PFSK-1 (cell line): Measurements from ENCODE around the gene NR3C2.

ENCODE experiments used
- FOXP2 ChIP-seq: optimal IDR thresholded peaks from 2 replicates; pipeline ENCODE3; 2011; ENCODE audit warnings: borderline replicate concordance, control low read depth, inconsistent platforms; ENCODE audit not compliant: insufficient read depth; ENCODE audit errors: extremely low read length, extremely low read depth
- POLR2AphosphoS5 ChIP-seq: IDR thresholded peaks from 2 replicates; pipeline ENCODE4 v1.6.1; 2012; ENCODE audit warnings: low read depth, mild to moderate bottlenecking, control low read depth, low read length, moderate library complexity
- REST ChIP-seq, 2 experiments: IDR thresholded peaks; 2 replicates each; pipeline versions ENCODE4 v1.6.1 to v1.8.0; 2011 to 2012; ENCODE audit warnings: low read depth in 2 of 2, low read length in 2 of 2, control low read depth in 1 of 2, inconsistent platforms in 1 of 2, mild to moderate bottlenecking in 1 of 2, moderate library complexity in 1 of 2; ENCODE audit not compliant: insufficient read depth in 1 of 2
- SIN3A ChIP-seq: IDR thresholded peaks from 2 replicates; pipeline ENCODE4 v1.6.1; 2012; ENCODE audit warnings: mild to moderate bottlenecking, low read length, moderate library complexity, borderline replicate concordance; ENCODE audit not compliant: insufficient read depth
- TAF1 ChIP-seq: IDR thresholded peaks from 2 replicates; pipeline ENCODE4 v1.6.1; 2012; ENCODE audit warnings: low read length, control low read depth, borderline replicate concordance; ENCODE audit not compliant: insufficient read depth

The NR3C2 gene

GRCh38 chr4:148295642-148296041 lies 146.6 kb downstream of the NR3C2 start:
- TF ChIP-seq SIN3A (no peak), REST (IDR thresholded peaks at IDR 0.05; ENCODE audit: insufficient read depth in 1 of 2, low read depth in 2 of 2, low read length in 2 of 2) (no peak), TAF1 (no peak), POLR2AphosphoS5 (no peak), FOXP2 (no peak)

GRCh38 chr4:148293571-148293970 lies 148.6 kb downstream of the NR3C2 start:
- TF ChIP-seq REST (IDR thresholded peaks at IDR 0.05; ENCODE audit: insufficient read depth in 1 of 2, low read depth in 2 of 2, low read length in 2 of 2): no peak
- TF ChIP-seq TAF1: no peak
- TF ChIP-seq SIN3A: no peak
- no peak for TF ChIP-seq POLR2AphosphoS5
- TF ChIP-seq FOXP2: no peak

GRCh38 chr4:148292686-148293085 lies 149.5 kb downstream of the NR3C2 start:
- TF ChIP-seq TAF1 (no peak), FOXP2 (no peak), POLR2AphosphoS5 (no peak), SIN3A (no peak), REST (IDR thresholded peaks at IDR 0.05; ENCODE audit: insufficient read depth in 1 of 2, low read depth in 2 of 2, low read length in 2 of 2) (no peak)

GRCh38 chr4:148289740-148290139 lies 152.5 kb downstream of the NR3C2 start:
- TF ChIP-seq SIN3A (no peak), TAF1 (no peak), FOXP2 (no peak), POLR2AphosphoS5 (no peak), REST (IDR thresholded peaks at IDR 0.05; ENCODE audit: insufficient read depth in 1 of 2, low read depth in 2 of 2, low read length in 2 of 2) (no peak)

- TF ChIP-seq REST (IDR thresholded peaks at IDR 0.05; ENCODE audit: insufficient read depth in 1 of 2, low read depth in 2 of 2, low read length in 2 of 2): no peak
- no peak for TF ChIP-seq FOXP2
- no peak for TF ChIP-seq TAF1
- no peak for TF ChIP-seq SIN3A
- no peak for TF ChIP-seq POLR2AphosphoS5
Observed at GRCh38 chr4:148288448-148288847, 153.8 kb downstream of the NR3C2 start.
